Measurements from ENCODE around the gene ASIC1. TPM values are rescaled to one million over a fixed set of nuclear protein-coding genes. Genes with fewer than 3 reads are reported as not detected.

ASIC1 gene
- total RNA-seq, 1 donor: 1.3 TPM

GRCh38 chr12:50119387-50119786 lies 62.0 kb downstream of the ASIC1 start:
- no peak overlapping the region for H3K4me3 ChIP-seq (ENCODE audit: low read depth, low read length)
- DNase-seq (ENCODE audit: low read depth): no peak
- no peak for TF ChIP-seq CTCF (IDR thresholded peaks at IDR 0.05; ENCODE audit: insufficient read depth, low read depth, low read length)

- no peak for TF ChIP-seq CTCF (IDR thresholded peaks at IDR 0.05; ENCODE audit: insufficient read depth, low read depth, low read length)
- H3K4me3 ChIP-seq (ENCODE audit: low read depth, low read length): no peak overlapping the region
- DNase-seq (ENCODE audit: low read depth): no peak
Observed at GRCh38 chr12:50120521-50120920, 63.1 kb downstream of the ASIC1 start.

GRCh38 chr12:50120953-50121352 lies 63.6 kb downstream of the ASIC1 start:
- DNase-seq (ENCODE audit: low read depth): no peak
- no peak overlapping the region for H3K4me3 ChIP-seq (ENCODE audit: low read depth, low read length)
- TF ChIP-seq CTCF (IDR thresholded peaks at IDR 0.05; ENCODE audit: insufficient read depth, low read depth, low read length): no peak

GRCh38 chr12:50121641-50122040 lies 64.2 kb downstream of the ASIC1 start:
- no peak for DNase-seq (ENCODE audit: low read depth)
- no peak for TF ChIP-seq CTCF (IDR thresholded peaks at IDR 0.05; ENCODE audit: insufficient read depth, low read depth, low read length)
- no peak overlapping the region for H3K4me3 ChIP-seq (ENCODE audit: low read depth, low read length)

GRCh38 chr12:50123203-50123602 lies 65.8 kb downstream of the ASIC1 start:
- TF ChIP-seq CTCF (IDR thresholded peaks at IDR 0.05; ENCODE audit: insufficient read depth, low read depth, low read length): no peak
- no peak for DNase-seq (ENCODE audit: low read depth)
- no peak overlapping the region for H3K4me3 ChIP-seq (ENCODE audit: low read depth, low read length)

GRCh38 chr12:50127546-50127945 lies 70.2 kb downstream of the ASIC1 start:
- H3K4me3 ChIP-seq (ENCODE audit: low read depth, low read length): no peak overlapping the region
- no peak for DNase-seq (ENCODE audit: low read depth)
- no peak for TF ChIP-seq CTCF (IDR thresholded peaks at IDR 0.05; ENCODE audit: insufficient read depth, low read depth, low read length)

GRCh38 chr12:50129290-50129689 lies 71.9 kb downstream of the ASIC1 start:
- DNase-seq (ENCODE audit: low read depth): no peak
- no peak overlapping the region for H3K4me3 ChIP-seq (ENCODE audit: low read depth, low read length)
- no peak for TF ChIP-seq CTCF (IDR thresholded peaks at IDR 0.05; ENCODE audit: insufficient read depth, low read depth, low read length)

Data from fibroblast of villous mesenchyme (primary cell).